Caki2 (cell line): ENCODE measurements around the gene TLCD3A. TPM values are rescaled to one million over a fixed set of nuclear protein-coding genes. Genes with fewer than 3 reads are reported as not detected.
"Not testable (repeated sequence)": the region's sequence is repeated elsewhere in the genome, so short reads cannot be mapped to it uniquely, and the experiment has no call there.

ENCODE experiments used
- DNase-seq: peaks from one replicate; pipeline ENCODE4 v3.0.0-alpha.2; 2015; ENCODE audit warnings: low read depth
- in situ Hi-C: cut with HindIII; loops from 2 replicates; pipeline ENCODE4 v1.10.0; 2016; ENCODE audit warnings: low sequenced_read_pairs, low pct_unique_long_range_greater_than_20kb, mixed read lengths
- total RNA-seq: library from RNA; depleted of rRNA; stranded (reverse); fragments of >200 nt; shearing (Covaris generic); gene quantifications from 2 replicates; pipeline ENCODE4 v1.2.3, GENCODE V29; 2014; ENCODE audit warnings: low replicate concordance

Gene TLCD3A
- total RNA-seq, 1 experiment from 2014 or later = 34.3 TPM

DNA sequence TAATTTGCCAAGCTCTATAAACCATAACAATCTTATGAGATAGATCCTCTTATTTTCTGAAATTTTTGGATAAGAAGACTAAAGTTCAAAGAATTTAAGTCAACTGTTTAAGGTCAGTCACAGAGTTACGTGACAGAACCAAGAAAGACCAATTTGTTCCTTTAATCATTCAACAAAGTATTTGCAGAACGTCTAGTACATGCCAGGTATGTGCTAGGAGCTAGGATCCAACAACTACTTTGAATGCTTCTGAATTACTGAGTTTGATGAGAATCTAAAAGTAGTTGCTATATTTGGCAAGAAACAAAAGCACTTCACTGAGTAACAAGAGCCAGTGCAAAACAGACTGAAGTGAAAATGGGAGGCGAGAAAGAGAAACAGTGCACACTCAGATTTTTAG lies 34.7 kb downstream of the TLCD3A start:
- in situ Hi-C loops = no loop called here
- no peak for DNase-seq

DNA sequence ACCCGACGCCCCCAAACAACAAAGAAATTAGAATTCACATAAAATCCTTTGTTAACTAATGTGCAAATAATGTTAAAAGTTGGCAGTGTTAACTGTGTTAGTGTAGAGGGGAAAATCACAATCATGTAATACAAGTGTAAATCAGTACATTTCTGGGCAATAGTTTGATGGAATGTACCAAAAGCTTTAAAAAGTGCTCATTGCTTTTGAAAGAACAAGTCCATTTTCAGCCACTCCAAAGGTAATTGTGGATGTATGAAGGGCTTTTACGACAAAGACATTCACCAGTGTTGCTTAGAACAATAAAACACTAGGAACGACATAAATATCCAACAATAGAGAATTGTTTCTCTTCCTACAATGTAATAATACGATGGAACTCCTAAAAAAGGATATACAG lies 40.6 kb downstream of the TLCD3A start:
- DNase-seq = no peak
- in situ Hi-C loops = no loop called here

DNA sequence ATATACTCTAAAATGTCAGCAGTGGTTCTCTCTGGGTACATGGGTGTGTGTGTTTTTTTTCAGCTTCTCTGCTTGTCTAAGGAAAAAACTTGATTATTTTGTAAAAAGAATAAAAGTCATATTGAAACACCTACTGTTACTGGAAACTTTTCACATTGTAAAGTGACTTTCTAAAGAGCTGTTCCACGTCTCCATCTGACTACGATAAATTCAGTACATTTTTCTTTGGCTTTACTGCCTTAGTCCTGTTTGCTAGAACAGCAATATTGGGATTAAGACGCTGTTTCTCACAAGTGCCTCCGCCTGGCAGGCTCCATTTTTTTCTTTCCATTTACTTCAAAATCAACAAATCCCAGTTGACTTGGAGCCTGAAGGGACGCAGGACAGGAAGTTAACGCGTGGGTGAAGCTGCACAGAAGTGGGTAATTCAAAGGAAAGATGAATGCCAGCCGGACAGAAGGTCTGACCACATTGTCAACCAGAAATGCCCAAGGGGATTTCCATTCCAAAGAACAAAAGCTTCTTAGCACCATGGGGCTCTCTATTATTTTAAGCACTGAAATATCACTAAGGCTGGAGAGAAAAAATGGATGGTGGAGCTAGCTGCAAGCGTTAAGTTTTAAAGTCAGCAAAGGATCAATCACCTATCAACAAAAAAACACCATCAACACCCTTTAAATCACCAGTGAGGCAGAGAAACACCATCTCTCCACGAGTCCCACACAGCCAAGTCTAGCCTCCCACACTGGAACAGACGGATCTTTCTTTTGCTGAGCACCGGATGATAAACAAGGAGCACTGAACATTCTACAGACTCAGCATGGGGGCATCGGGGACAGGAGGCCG lies 41.3 kb downstream of the TLCD3A start:
- no peak for DNase-seq
- in situ Hi-C loops = no loop called here

DNA sequence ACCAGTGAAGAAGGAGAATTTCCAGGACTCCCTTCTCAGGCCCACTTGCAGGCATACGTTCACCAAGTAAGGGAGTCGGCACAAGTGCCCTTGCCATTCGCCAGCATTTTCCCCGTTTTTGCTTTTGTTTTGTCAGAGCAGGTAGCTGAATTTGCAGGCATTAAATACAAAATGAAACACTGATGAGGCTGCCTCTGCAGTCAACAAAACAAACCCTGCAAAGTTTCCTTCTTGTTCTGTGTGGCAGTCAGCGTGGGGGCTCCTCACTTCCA lies 41.9 kb downstream of the TLCD3A start:
- in situ Hi-C loops = no loop called here
- DNase-seq = no peak

DNA sequence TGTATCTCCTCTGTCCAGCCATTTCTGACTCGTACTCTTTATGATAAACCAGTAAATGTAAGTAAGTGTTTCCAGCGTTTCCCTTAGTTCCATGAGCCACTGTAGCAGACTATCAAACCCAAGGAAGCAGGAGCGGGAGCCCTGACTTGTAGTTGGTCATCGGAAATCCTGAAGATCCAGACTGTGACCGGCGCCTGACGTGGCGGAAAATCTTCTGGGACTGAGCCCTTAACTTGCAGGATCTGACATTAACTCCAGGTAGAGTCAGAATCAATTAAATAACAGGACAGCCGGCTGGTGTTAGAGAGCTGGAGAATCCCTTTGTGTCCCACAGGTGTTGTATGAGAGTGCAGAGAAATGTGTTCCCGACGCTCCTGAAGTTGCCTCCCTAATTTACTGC lies 45.7 kb downstream of the TLCD3A start:
- in situ Hi-C loops = no loop called here
- DNase-seq = no peak

DNA sequence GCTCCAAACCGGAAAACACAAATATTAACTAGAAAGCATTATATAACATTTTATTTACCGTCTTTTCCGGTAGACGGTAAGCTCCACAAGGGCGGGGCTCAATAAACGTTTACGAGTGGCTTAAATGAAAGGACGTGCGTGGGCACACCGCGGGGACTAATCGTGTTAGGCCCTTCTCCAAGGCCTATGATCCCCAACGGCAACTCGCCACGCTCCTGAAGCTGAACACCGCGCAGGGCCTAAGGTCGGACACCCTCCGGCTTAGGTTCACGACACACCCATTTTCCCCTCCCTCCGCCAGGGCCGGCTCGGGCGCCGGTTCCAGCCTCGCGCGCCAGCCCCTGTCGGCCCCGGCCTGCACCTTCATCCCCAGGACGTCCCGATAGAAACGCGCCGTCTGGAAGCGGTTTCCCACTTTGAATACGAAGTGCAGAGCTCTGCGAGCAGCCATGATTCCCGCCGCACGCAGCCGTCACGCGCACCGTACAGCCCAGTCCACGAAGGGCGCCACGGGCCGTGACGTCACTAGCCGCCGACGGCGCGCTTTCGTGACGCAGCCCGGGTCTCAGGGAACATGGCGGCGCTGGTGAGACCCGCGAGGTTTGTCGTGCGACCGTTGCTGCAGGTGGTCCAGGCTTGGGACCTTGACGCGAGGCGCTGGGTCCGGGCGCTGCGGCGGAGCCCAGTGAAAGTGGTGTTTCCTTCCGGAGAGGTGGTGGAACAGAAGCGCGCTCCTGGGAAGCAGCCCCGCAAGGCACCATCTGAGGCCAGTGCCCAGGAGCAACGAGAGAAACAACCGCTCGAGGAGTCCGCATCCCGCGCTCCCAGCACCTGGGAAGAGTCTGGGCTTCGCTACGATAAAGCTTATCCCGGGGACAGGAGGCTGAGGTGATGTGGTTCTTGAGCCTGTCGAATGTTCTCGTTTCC lies 49.7 kb downstream of the TLCD3A start, which contains the start of the genes GLOD4 and MRM3:
Gene GLOD4 (minus strand): TSS at position 476 of the 927 bp plus-strand sequence. CDS start 25 bp downstream, at position 451.
Gene MRM3 (plus strand): TSS at position 549 of the 927 bp plus-strand sequence. CDS start 26 bp downstream, at position 575.
- in situ Hi-C loops = no loop called here
- peak; percentile 81 for DNase-seq

DNA sequence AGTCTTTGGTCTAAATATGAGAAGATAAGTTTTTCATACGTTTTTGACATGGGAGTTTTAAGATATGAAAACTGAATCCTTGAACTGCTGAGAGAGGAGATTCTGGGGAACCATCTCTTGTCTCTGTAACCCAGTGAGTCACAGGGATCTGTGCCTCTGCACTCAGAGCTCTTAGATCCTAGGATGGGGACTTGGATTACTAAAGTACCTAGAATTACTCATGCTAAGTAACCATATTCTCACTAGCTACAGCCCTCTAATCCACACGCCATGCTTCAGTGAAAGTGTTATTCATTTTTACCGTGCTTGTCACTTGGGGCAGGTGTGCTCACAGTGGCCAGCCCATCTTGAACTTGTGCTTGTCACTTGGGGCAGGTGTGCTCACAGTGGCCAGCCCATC lies 51.7 kb downstream of the TLCD3A start:
- no peak for DNase-seq
- in situ Hi-C loops = no loop called here

DNA sequence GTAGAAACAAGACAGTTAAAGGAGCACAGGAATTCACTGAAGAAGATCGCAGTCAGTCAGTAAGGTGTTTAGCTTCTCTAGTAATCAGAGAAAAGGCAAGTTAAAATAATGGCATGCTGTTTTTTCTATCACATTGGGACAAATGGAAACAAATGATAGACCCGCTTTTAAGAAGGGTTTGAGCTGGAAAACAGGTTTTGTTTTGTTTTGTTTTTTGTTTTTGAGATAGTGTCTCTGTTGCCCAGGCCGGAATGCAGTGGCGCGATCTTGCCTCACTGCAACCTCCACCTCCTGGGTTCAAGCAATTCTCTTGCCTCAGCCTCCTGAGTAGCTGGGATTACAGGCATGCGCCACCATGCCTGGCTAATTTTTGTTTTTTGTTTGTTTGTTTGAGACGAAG lies 53.5 kb downstream of the TLCD3A start:
- in situ Hi-C loops, DNase-seq: not testable (repeated sequence)

DNA sequence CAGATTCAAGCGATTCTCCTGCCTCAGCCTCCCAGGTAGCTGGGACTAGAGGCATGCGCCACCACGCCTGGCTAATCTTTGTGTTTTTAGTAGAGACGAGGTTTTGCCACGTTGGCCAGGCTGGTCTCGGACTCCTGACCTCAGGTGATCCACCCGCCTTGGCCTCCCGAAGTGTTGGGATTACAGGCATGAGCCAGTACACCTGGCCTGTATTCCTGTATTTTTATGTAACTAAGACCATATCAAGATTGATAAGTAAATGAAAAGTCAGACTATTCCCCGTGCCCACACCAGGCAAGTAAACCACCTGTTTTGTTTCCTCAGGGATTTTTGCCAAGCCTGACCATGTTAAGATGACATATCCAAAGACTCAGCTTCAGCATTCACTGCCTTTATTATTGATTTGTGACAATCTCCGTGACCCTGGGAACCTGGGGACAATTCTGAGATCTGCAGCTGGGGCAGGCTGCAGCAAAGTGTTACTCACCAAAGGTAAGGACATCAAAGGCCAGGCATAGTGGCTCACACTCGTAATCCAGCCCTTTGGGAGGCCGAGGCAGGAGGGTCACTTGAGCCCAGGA lies 55.3 kb downstream of the TLCD3A start:
- no peak for DNase-seq
- in situ Hi-C loops = no loop called here

DNA sequence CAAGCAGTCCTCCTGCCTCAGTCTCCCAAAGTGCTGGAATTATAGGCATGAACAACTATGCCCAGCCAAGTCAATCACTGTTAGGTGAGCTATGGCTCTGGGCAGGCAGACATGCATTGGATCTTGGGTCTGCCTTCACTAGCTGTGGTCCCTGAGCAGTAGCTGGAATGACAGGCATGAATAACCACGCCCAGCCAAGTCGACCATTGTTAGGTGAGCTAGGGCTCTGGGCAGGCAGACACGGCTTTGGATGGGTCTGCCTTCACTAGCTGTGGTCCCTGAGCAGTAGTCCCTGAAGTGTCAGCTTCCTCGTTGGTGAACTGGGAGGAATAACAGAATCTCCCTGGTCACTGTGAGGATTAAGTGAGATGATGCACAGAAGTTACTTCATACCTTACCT lies 56.2 kb downstream of the TLCD3A start:
- no peak for DNase-seq
- in situ Hi-C loops = no loop called here

GRCh38 chr17:789160-789840 lies 56.9 kb downstream of the TLCD3A start:
- no peak for DNase-seq
- in situ Hi-C loops = no loop called here

GRCh38 chr17:789931-790873 lies 57.8 kb downstream of the TLCD3A start:
- in situ Hi-C loops = not testable (repeated sequence)

DNA sequence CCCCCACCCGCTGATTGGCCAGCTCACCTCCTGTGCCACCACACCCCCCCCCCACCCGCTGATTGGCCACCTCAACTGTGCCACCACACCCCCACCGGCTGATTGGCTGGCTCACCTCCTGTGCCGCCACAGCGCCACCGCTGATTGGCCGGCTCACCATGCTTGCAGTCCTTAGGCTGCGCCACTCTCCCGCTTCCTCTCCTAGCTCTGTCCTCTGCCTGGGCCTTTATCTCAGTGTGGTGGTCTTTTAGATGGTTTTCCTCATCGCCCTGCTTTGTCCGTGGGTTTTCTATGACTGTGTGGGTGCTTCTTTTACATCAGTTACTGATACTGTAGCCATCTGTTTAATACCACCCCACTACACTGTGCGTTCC lies 58.5 kb downstream of the TLCD3A start:
- DNase-seq, in situ Hi-C loops: not testable (repeated sequence)

More at GRCh38 chr17:789931-790873, 57.8 kb downstream of the TLCD3A start:
- not testable (repeated sequence) for DNase-seq

- in situ Hi-C loops = no loop called here
- no peak for DNase-seq
These were observed 59.4 kb downstream of the TLCD3A start for GRCh38 chr17:791829-792228.

GRCh38 chr17:792277-792676 lies 59.9 kb downstream of the TLCD3A start:
- in situ Hi-C loops = no loop called here
- DNase-seq = peak; percentile 30
